GM18867 (cell line): Measurements from ENCODE around the gene FIG4.
"Not testable (repeated sequence)": the region's sequence is repeated elsewhere in the genome, so short reads cannot be mapped to it uniquely, and the experiment has no call there.

ENCODE experiments used
- ATAC-seq: cut with Tn5 transposase; IDR thresholded peaks from one replicate; pipeline ENCODE4 v1.9.1; 2021; ENCODE audit warnings: mild to moderate bottlenecking, moderate library complexity; ENCODE audit not compliant: unreplicated experiment

The FIG4 gene

GRCh38 chr6:109759098-109759955 lies 68.2 kb downstream of the FIG4 start:
- ATAC-seq = no peak

- ATAC-seq = no peak
Observed at GRCh38 chr6:109760208-109760607, 69.1 kb downstream of the FIG4 start.

- no peak for ATAC-seq
Observed at GRCh38 chr6:109762166-109762565, 71.1 kb downstream of the FIG4 start.

DNA sequence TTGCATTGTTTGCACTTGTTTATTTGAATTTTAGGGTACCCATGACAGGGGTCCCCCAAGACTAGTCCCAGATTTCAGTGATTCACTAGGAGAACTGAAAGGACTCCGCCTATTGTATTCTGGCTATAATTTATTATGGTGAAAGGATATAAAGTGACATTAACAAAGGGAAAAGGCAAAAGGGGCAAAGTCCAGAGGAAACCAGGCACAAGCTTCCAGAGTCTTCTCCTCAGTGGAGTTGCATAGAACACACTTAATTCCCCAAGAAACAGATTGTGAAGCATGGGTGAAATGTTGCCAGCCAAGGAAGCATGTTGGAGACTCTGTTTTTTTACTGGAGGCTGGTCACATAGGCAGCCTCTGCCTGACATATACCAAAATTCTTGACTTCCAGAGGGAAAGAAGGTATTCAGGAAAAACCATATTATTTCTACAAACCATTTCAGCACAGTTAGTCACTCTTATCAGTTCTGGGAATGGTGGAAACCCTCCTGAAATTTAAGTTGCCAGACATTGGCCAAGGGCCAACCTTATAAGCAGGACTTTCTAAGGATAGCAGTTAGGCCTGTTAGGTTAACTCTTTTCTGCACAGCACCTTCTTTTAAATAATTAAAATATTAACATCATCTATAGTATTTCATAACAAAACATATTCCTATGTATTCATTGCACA lies 71.8 kb downstream of the FIG4 start:
- no peak for ATAC-seq

- ATAC-seq = no peak
Observed at GRCh38 chr6:109766167-109766566, 75.1 kb downstream of the FIG4 start.

- no peak for ATAC-seq
Observed at GRCh38 chr6:109767961-109768360, 76.9 kb downstream of the FIG4 start.

- ATAC-seq = no peak
Observed at GRCh38 chr6:109768485-109768884, 77.4 kb downstream of the FIG4 start.

GRCh38 chr6:109769213-109769612 lies 78.1 kb downstream of the FIG4 start:
- ATAC-seq = peak; percentile 57

DNA sequence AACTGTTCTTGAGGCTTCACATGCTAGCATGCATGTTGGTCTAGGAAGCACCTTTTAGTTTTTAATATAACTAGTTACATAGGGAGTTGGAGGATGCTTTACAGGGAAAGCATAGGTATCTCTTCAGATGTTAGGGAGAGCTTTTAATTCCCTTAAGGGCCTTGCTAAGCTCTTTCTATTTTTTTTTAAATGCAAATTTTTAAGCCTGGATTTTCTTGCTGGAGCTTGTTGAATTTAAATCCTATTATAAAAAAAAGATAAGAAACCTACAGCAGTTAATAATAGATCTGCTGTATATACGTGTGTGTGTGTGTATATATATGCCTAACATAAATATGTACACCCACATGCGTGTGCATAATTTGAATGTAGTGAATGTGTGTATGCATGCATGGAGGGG lies 79.0 kb downstream of the FIG4 start:
- no peak for ATAC-seq

- ATAC-seq = no peak
Observed at GRCh38 chr6:109770779-109771178, 79.7 kb downstream of the FIG4 start.

GRCh38 chr6:109771939-109772755 lies 81.1 kb downstream of the FIG4 start:
- ATAC-seq = not testable (repeated sequence)

DNA sequence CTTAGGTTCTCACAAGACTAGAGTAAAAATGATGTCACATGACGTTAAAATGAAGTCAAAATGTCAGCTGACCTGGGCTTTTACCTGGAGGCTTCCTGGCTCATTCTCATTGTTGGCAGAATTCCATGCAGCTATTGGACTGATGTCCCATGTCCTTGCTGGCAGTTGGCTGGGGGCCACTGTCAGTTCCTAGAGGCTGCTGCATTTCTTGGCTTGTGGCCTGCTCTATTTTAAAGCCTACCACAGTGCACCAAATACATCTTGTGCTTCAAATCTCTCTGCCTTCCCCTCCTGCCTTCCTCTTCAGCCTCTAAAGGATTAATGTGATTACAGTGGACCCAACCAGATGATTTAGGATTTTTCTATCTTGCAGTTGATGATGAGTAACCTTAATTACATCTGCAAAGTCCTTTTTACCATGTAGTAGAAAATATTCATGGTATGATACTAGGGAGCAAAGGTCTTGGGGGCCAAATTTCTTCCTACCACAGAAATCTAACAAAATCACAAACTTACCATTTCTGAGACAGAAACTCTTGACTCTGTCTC lies 81.9 kb downstream of the FIG4 start:
- no peak for ATAC-seq

GRCh38 chr6:109781001-109781400 lies 89.9 kb downstream of the FIG4 start:
- ATAC-seq = no peak

DNA sequence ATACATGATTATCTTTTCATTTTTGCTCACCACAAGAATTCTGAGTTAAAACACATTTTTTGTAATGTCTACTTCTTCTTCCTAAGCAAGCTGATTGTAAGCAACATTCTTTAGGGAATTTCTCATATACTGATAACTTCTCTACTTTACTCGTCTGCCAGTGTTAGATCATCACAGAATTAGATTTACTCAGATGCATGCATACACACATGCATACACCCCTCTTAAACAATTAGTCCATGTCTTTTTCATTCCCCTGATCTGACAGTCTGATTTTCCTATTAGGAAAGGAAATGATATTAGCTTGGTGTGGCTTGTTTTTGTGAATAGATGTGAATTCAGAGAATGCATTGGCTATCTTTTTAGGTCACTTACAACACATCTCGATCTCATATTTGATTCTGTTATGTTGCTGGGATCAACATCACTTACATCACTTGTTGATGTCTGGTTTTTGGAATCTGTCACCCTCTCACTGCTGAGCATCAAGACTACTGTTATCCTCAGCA lies 91.4 kb downstream of the FIG4 start:
- no peak for ATAC-seq

DNA sequence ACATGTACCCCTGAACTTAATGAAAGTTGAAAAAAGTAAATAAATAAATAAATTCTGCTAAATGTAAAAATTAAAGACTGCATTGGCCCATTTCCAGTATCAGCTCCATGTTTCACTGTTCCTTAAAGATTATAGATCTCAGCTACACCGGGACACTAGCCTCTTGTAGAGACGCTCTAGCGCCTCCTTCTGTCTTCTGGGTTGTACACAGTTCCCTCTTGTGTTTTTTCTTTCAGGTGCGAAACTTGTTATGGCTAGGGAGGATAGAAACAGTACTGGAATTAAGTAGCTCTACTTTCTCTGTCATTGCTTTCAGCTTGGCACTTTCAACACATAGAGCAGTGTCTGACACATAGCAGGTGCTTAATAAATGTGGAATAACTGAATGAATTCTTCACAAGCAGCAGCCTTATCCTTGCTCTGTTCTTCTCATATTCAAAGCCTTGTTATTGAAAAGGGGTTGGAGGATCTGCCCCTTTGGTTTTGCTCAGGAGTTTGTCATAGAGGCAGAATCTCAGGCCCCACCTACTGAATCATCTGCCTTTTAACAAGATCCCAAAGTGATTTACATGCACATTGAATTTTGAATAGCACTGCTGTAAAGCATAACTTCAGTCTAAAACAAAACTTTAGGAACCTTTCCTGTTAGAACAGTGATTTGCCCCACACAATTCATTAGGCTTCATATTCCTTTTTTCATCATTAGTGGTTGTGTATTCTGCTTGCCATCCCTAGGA lies 92.3 kb downstream of the FIG4 start:
- ATAC-seq = no peak

- no peak for ATAC-seq
Observed at GRCh38 chr6:109787312-109787711, 96.2 kb downstream of the FIG4 start.

- ATAC-seq = no peak
Observed at GRCh38 chr6:109788687-109789086, 97.6 kb downstream of the FIG4 start.

DNA sequence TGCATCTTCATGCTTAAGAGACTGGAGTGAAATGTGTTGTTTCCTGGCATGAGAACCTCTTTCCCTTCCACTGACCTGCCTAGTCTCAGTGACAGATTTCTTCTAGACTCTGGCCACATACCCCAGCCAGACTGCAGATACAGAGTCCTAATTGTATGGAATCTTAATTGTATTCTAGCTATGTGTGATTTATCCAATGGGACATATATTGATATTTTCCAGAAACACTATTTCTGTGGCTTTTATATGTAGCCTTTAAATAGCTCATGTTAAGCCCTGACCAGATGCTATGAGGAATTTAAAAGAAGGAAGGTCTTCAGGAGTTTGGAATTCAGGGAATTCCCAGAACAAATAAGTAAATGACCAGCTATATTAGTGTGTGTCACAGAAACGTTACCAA lies 99.0 kb downstream of the FIG4 start:
- no peak for ATAC-seq

GRCh38 chr6:109791301-109791700 lies 100.2 kb downstream of the FIG4 start:
- no peak for ATAC-seq

DNA sequence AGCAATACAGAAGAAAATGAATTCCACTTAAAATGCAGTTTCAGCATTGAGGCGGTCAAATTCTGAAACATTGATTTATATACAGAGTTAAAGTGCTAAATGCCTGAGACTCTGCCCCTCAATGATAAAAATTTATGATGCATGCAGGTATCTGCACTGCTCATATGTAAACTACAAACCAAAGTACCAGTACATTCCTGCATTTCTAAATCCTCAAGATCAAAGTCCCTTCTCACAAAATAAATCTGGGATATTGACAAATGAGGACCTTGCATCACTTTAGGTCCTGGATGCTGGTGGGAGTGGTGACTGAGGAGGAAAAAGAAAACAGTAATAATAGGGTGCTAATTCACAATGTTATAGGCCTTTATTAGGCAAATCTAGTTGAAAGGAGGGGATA lies 101.9 kb downstream of the FIG4 start:
- ATAC-seq = no peak
